Measurements from ENCODE around the gene TRPT1. TPM values are rescaled to one million over a fixed set of nuclear protein-coding genes. Genes with fewer than 3 reads are reported as not detected.

TRPT1 gene
- total RNA-seq, 1 experiment from 2014 or later = 66.1 TPM

DNA sequence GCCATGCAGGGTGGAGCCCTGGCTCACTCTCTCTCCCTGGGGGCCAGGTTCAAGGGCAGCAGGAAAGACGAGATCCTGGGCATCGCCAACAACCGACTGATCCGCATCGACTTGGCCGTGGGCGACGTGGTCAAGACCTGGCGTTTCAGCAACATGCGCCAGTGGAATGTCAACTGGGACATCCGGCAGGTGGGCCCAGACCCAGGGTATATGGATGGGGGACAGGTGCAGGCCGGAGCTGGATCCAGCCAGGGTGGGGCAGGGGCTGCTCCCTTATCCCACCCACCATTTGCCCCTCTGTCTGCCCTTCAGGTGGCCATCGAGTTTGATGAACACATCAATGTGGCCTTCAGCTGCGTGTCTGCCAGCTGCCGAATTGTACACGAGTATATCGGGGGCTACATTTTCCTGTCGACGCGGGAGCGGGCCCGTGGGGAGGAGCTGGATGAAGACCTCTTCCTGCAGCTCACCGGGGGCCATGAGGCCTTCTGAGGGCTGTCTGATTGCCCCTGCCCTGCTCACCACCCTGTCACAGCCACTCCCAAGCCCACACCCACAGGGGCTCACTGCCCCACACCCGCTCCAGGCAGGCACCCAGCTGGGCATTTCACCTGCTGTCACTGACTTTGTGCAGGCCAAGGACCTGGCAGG is 2.9 kb downstream of the TRPT1 start:
- DNase-seq (ENCODE audit: low read depth, low spot score) (no peak), ATAC-seq (no peak)
- intact Hi-C loops (cut with micrococcal nuclease; ENCODE audit: unreplicated experiment) = no loop called here
- H3K36me3 ChIP-seq (ENCODE audit: control insufficient read depth, insufficient read depth, low read length) = peaks cover 2% of the 10 kb centered on the region
- no TSS peak for BruUV-seq (replicated peaks)
- peaks cover 5% of the 10 kb centered on the region for H3K4me1 ChIP-seq (ENCODE audit: control insufficient read depth, insufficient read depth, low read length)
- no peaks in the 10 kb centered on the region for H3K27me3 ChIP-seq (ENCODE audit: control insufficient read depth, insufficient read depth, low read length)
- ChIA-PET POLR2A (no interaction called here), CTCF (interaction anchor here (0.6 kb wide), 1 partner anchor 78 kb away, joined by 7 read pairs; no protein-coding TSS in a partner anchor)
- no peak overlapping the region for H3K27ac ChIP-seq (ENCODE audit: low read length)
- TF ChIP-seq POLR2AphosphoS5 (IDR thresholded peaks at IDR 0.05; ENCODE audit: low read depth, low read length) (no peak), TCF7L2 (IDR thresholded peaks at IDR 0.05; ENCODE audit: low read depth, low read length) (no peak)
- TF ChIP-seq, protein P1, sequence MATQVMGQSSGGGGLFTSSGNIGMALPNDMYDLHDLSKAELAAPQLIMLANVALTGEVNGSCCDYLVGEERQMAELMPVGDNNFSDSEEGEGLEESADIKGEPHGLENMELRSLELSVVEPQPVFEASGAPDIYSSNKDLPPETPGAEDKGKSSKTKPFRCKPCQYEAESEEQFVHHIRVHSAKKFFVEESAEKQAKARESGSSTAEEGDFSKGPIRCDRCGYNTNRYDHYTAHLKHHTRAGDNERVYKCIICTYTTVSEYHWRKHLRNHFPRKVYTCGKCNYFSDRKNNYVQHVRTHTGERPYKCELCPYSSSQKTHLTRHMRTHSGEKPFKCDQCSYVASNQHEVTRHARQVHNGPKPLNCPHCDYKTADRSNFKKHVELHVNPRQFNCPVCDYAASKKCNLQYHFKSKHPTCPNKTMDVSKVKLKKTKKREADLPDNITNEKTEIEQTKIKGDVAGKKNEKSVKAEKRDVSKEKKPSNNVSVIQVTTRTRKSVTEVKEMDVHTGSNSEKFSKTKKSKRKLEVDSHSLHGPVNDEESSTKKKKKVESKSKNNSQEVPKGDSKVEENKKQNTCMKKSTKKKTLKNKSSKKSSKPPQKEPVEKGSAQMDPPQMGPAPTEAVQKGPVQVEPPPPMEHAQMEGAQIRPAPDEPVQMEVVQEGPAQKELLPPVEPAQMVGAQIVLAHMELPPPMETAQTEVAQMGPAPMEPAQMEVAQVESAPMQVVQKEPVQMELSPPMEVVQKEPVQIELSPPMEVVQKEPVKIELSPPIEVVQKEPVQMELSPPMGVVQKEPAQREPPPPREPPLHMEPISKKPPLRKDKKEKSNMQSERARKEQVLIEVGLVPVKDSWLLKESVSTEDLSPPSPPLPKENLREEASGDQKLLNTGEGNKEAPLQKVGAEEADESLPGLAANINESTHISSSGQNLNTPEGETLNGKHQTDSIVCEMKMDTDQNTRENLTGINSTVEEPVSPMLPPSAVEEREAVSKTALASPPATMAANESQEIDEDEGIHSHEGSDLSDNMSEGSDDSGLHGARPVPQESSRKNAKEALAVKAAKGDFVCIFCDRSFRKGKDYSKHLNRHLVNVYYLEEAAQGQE (IDR thresholded peaks at IDR 0.05; ENCODE audit: insufficient read depth in 1 of 2, low read depth in 2 of 2, low read length in 1 of 2) = no peak
- H3K9me3 ChIP-seq (ENCODE audit: control insufficient read depth, insufficient read depth, low read depth, low read length) = no peaks in the 10 kb centered on the region
- H3K4me3 ChIP-seq (ENCODE audit: low read depth in 2 of 2, low read length in 2 of 2) = no peak overlapping the region
- in situ Hi-C loops (cut with HindIII; ENCODE audit: low pct_unique_long_range_greater_than_20kb, low sequenced_read_pairs) = no loop called here

DNA sequence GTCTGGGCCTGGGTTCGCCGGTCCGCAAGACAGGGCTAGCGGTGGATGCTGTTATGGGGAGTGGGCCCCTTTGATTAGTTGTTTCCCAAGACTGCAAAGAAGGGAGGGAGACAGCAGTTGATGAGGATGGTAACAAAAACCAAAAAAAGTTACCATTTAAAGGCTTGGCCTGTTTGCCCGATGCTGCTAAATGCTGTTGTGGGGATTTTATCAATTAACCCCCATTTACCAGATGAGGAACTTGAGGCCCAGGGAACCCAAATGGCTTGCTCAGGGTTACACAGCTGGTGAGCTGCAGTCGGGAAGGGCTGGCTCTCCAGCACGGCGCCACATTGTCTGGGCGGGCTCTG is 3.4 kb downstream of the TRPT1 start:
- in situ Hi-C loops (cut with HindIII; ENCODE audit: low pct_unique_long_range_greater_than_20kb, low sequenced_read_pairs) = no loop called here
- no peak overlapping the region for H3K4me3 ChIP-seq (ENCODE audit: low read depth in 2 of 2, low read length in 2 of 2)
- H3K27me3 ChIP-seq (ENCODE audit: control insufficient read depth, insufficient read depth, low read length) = no peaks in the 10 kb centered on the region
- no TSS peak for BruUV-seq (replicated peaks)
- peaks cover 2% of the 10 kb centered on the region for H3K36me3 ChIP-seq (ENCODE audit: control insufficient read depth, insufficient read depth, low read length)
- POLR2A ChIA-PET = no interaction called here
- intact Hi-C loops (cut with micrococcal nuclease; ENCODE audit: unreplicated experiment) = no loop called here
- H3K27ac ChIP-seq (ENCODE audit: low read length) = no peak overlapping the region
- CTCF ChIA-PET = no interaction called here
- no peaks in the 10 kb centered on the region for H3K9me3 ChIP-seq (ENCODE audit: control insufficient read depth, insufficient read depth, low read depth, low read length)
- ATAC-seq (no peak), DNase-seq (ENCODE audit: low read depth, low spot score) (no peak)
- TF ChIP-seq, protein P2, sequence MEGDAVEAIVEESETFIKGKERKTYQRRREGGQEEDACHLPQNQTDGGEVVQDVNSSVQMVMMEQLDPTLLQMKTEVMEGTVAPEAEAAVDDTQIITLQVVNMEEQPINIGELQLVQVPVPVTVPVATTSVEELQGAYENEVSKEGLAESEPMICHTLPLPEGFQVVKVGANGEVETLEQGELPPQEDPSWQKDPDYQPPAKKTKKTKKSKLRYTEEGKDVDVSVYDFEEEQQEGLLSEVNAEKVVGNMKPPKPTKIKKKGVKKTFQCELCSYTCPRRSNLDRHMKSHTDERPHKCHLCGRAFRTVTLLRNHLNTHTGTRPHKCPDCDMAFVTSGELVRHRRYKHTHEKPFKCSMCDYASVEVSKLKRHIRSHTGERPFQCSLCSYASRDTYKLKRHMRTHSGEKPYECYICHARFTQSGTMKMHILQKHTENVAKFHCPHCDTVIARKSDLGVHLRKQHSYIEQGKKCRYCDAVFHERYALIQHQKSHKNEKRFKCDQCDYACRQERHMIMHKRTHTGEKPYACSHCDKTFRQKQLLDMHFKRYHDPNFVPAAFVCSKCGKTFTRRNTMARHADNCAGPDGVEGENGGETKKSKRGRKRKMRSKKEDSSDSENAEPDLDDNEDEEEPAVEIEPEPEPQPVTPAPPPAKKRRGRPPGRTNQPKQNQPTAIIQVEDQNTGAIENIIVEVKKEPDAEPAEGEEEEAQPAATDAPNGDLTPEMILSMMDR (IDR thresholded peaks at IDR 0.05) = no peak
- no peak for TF ChIP-seq TCF7L2 (IDR thresholded peaks at IDR 0.05; ENCODE audit: low read depth, low read length)
- H3K4me1 ChIP-seq (ENCODE audit: control insufficient read depth, insufficient read depth, low read length) = peaks cover 5% of the 10 kb centered on the region

DNA sequence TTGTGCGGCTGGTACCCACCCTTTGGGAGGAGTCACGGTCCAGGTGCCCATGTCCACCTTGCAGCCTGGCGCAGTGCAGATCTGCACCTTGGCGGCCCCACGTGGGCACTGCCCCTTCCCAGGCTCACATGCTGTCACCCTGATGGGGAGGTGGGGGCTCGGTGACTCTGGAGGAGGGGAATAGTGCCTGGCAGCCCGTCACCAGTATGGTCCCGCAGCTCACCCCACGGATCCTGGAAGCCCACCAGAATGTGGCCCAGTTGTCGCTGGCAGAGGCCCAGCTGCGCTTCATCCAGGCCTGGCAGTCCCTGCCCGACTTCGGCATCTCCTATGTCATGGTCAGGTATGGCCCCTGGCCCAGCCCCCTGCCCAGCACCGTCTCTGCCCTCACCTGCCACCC is 5.2 kb downstream of the TRPT1 start:
- ATAC-seq (no peak; the same call in 1 of the 2 replicates), DNase-seq (ENCODE audit: low read depth, low spot score) (no peak)
- BruUV-seq (replicated peaks) = no TSS peak
- no peak overlapping the region for H3K27ac ChIP-seq (ENCODE audit: low read length)
- in situ Hi-C loops (cut with HindIII; ENCODE audit: low pct_unique_long_range_greater_than_20kb, low sequenced_read_pairs) = no loop called here
- H3K36me3 ChIP-seq (ENCODE audit: control insufficient read depth, insufficient read depth, low read length) = peaks cover 2% of the 10 kb centered on the region
- TF ChIP-seq TCF7L2 (IDR thresholded peaks at IDR 0.05; ENCODE audit: low read depth, low read length) = no peak
- CTCF ChIA-PET = no interaction called here
- no peaks in the 10 kb centered on the region; the same call in none of the 2 replicates for H3K4me1 ChIP-seq (ENCODE audit: control insufficient read depth, insufficient read depth, low read length)
- H3K4me3 ChIP-seq (ENCODE audit: low read depth in 2 of 2, low read length in 2 of 2) = no peak overlapping the region
- no peaks in the 10 kb centered on the region for H3K27me3 ChIP-seq (ENCODE audit: control insufficient read depth, insufficient read depth, low read length)
- POLR2A ChIA-PET = interaction anchor here (0.5 kb wide), 1 partner anchor 11 kb away, joined by 5 read pairs; no protein-coding TSS in a partner anchor
- H3K9me3 ChIP-seq (ENCODE audit: control insufficient read depth, insufficient read depth, low read depth, low read length) = no peaks in the 10 kb centered on the region
- intact Hi-C loops (cut with micrococcal nuclease; ENCODE audit: unreplicated experiment) = no loop called here

Data from Panc1 (cell line).